Endothelial cell (in vitro differentiated cells): ENCODE measurements around the gene CHIT1. TPM values are rescaled to one million over a fixed set of nuclear protein-coding genes. Genes with fewer than 3 reads are reported as not detected.

Experiments
- DNase-seq: peaks from one replicate; pipeline ENCODE4 v3.0.0; 2021; ENCODE audit warnings: low spot score
- H3K27ac Mint-ChIP-seq: one replicate; pipeline ENCODE4 v1.8.0; 2021; ENCODE audit warnings: mixed read lengths, inconsistent platforms; ENCODE audit not compliant: unreplicated experiment
- H3K27me3 Mint-ChIP-seq: one replicate; pipeline ENCODE4 v1.8.0; 2021; ENCODE audit warnings: mild to moderate bottlenecking, moderate library complexity, mixed read lengths, inconsistent platforms; ENCODE audit not compliant: unreplicated experiment
- H3K36me3 Mint-ChIP-seq: one replicate; pipeline ENCODE4 v1.8.0; 2021; ENCODE audit warnings: mild to moderate bottlenecking, low read depth, mixed read lengths, inconsistent platforms; ENCODE audit not compliant: unreplicated experiment
- H3K4me1 Mint-ChIP-seq: one replicate; pipeline ENCODE4 v1.8.0; 2021; ENCODE audit warnings: mild to moderate bottlenecking, mixed read lengths, inconsistent platforms; ENCODE audit not compliant: unreplicated experiment
- H3K4me3 Mint-ChIP-seq: one replicate; pipeline ENCODE4 v1.8.0; 2021; ENCODE audit warnings: mild to moderate bottlenecking, mixed read lengths, inconsistent platforms; ENCODE audit not compliant: unreplicated experiment
- H3K9me3 Mint-ChIP-seq: one replicate; pipeline ENCODE4 v1.8.0; 2021; ENCODE audit warnings: mixed read lengths, inconsistent platforms; ENCODE audit not compliant: unreplicated experiment
- long read RNA-seq: library from polyadenylated mRNA; unstranded; transcript quantifications from one replicate; pipeline ENCODE4 v2.0.0, GENCODE V29; 2020; ENCODE audit not compliant: unreplicated experiment
- total RNA-seq: library from RNA; stranded (reverse); fragmentation: NEBNext Ultra II Directional; extraction: Animal tissue kit (Norgen Biotek cat#: 25700); gene quantifications from one replicate; pipeline ENCODE4 v1.2.1, GENCODE V29; 2021; ENCODE audit not compliant: unreplicated experiment
- TF ChIP-seq, protein P1 (sequence below): fragments of 200-600 bp; sonication (generic); IDR thresholded peaks from one replicate; pipeline ENCODE4 v1.5.0; 2021; ENCODE audit warnings: antibody characterized with exemption; ENCODE audit not compliant: unreplicated experiment

CHIT1 gene
- not detected for total RNA-seq
- long read RNA-seq, result 0 reads

DNA sequence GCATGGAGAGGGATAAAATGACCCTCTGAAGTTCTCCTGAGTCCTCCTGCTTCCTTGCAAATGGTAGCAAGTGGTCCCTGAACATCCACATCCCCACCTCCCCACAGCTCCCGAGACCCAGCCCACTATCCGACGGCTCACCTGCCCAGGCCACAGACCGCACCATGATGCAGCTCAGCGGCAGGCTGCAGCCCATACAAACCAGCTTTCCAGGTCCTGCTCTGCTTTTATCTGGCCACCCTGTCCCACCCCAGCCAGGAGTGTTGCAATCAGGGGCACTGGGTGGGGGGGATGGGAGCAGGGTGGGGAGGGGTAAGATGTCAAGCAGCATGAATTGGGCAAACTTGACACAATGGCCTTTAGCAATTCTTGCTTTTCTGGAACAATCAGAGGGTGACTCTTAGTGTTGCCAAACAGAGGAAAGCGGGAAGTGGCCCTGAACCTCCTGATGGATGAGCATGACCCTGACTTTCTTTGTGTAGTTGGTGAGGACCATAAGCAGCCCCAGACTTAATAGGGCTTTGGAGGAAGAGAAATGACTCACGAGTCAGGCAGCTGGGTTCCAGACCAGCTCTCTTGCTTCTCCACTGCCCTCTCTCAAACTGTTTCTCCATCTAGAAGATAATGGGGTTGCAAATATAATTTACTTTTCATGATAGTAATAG lies at the start of gene CHIT1:
CHIT1 (minus strand) TSS at position 203 of the 665 bp plus-strand sequence; CDS start at position 166, 37 bp downstream.
- Mint-ChIP-seq H3K4me1 (peaks cover 9% of the 10 kb centered on the region), H3K4me3 (no peak within 1 kb of the TSS), H3K9me3 (peaks cover 9% of the 10 kb centered on the region), H3K36me3 (peaks cover 8% of the 10 kb centered on the region), H3K27me3 (peaks cover 4% of the 10 kb centered on the region), H3K27ac (no peak within 1 kb of the TSS)
- no peak for DNase-seq
- TF ChIP-seq, protein P1, sequence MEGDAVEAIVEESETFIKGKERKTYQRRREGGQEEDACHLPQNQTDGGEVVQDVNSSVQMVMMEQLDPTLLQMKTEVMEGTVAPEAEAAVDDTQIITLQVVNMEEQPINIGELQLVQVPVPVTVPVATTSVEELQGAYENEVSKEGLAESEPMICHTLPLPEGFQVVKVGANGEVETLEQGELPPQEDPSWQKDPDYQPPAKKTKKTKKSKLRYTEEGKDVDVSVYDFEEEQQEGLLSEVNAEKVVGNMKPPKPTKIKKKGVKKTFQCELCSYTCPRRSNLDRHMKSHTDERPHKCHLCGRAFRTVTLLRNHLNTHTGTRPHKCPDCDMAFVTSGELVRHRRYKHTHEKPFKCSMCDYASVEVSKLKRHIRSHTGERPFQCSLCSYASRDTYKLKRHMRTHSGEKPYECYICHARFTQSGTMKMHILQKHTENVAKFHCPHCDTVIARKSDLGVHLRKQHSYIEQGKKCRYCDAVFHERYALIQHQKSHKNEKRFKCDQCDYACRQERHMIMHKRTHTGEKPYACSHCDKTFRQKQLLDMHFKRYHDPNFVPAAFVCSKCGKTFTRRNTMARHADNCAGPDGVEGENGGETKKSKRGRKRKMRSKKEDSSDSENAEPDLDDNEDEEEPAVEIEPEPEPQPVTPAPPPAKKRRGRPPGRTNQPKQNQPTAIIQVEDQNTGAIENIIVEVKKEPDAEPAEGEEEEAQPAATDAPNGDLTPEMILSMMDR, result no peak

DNA sequence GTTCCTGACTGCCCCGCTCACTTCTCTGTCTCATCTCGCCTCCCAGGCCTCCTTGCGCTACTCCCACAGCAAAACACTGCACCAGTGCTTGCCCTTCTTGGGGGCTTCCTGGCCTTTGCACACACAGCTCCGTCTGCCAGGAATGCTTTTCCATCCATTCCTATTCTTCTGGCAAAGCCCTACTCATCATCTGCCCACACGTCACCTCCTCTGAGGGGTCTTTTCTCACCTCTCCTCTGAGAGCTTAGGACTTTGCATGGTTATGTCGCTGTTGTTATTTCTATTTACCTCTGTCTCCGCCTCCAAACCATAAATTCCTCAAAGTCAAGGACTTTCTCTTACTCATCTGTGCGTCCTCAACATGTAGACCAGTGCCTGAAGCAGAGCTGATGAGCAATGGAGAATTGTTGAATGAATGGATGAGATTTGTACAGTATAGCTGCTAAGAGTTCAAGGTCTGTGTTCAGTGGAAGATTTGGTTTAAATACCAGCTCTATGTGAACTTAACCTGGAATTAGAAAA lies 49.5 kb upstream of the CHIT1 start:
- H3K4me1 Mint-ChIP-seq, result peaks cover 17% of the 10 kb centered on the region
- H3K27me3 Mint-ChIP-seq, result peaks cover 8% of the 10 kb centered on the region
- DNase-seq, result no peak
- H3K36me3 Mint-ChIP-seq, result peaks cover 3% of the 10 kb centered on the region
- TF ChIP-seq, protein P1, result no peak
- H3K27ac Mint-ChIP-seq, result no peak overlapping the region
- no peak overlapping the region for H3K4me3 Mint-ChIP-seq
- H3K9me3 Mint-ChIP-seq, result no peaks in the 10 kb centered on the region

DNA sequence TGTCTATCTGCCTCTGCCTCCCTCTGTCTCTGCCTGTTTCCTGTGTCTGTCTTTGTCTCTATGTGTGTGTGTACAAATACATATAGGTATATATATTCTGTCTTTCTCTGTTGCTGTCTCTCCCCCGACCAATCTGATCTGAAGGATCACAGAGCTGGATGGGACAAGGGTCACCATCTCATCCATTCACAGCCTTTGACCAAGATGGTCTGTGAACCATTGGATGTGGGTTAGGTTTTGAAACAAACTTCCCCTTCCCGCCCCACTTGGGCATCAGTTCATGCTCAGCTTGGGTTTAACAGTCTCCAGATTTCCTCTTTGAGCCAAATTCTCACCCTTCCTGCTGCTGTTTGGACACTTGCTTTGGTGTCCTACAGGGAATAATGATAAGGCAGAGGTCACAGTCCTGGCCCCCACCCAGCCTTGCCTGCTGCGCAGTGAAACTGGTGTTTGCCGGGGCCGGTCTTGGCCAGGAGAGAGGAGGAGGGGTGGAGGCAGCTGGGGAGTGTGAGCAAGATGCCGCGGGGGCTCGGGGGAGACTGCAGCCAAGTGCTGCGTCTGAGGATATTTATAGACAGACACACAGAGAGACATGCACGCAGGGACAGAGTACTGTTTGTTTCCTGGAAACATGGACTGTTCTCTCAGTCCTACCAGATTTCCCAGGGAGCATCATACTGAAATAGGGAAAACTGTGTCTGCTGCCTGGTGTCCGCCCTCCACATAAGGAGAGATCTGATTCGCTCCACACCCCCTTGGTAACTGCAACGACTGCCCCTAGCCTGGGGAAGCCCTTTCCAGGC lies 48.8 kb upstream of the CHIT1 start:
- H3K9me3 Mint-ChIP-seq, result no peaks in the 10 kb centered on the region
- no peak for DNase-seq
- H3K4me3 Mint-ChIP-seq, result no peak overlapping the region
- peaks cover 17% of the 10 kb centered on the region for H3K4me1 Mint-ChIP-seq
- H3K27me3 Mint-ChIP-seq, result peaks cover 8% of the 10 kb centered on the region
- peaks cover 3% of the 10 kb centered on the region for H3K36me3 Mint-ChIP-seq
- TF ChIP-seq, protein P1, result no peak
- no peak overlapping the region for H3K27ac Mint-ChIP-seq

DNA sequence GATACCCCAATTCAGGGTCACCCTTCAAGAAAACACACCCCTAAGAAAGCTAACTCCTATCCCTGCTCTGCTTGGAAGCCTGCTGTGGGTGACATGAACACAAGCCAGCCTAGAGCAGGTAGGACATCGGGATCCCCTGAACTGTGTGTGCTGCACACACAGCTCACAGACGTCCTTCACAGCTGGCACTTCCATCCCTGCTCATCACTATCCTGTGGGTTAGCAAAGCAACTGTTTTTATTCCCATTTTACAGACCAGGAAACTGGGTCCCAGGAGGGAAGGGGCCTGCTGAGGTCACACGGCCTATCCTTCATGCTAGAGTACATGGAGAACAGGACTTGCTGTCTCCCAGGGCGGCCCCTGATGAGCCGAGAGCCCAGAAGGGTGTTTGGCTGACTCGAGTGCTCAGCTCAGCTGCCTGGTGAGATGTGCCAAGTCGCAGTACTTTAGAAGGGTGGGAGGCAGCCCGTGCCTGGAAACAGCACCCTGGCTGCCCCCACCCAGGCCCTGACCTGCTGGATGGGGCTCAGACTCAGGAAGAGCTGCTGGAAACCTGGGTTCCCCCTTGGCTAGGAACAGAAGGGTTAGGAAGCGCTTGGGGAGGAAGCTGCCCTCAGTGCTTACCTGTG lies 47.6 kb upstream of the CHIT1 start:
- no peak for DNase-seq
- TF ChIP-seq, protein P1, result no peak
- peaks cover 8% of the 10 kb centered on the region for H3K27me3 Mint-ChIP-seq
- H3K4me1 Mint-ChIP-seq, result peaks cover 14% of the 10 kb centered on the region
- H3K4me3 Mint-ChIP-seq, result no peak overlapping the region
- H3K9me3 Mint-ChIP-seq, result no peaks in the 10 kb centered on the region
- H3K36me3 Mint-ChIP-seq, result peaks cover 3% of the 10 kb centered on the region
- no peak overlapping the region for H3K27ac Mint-ChIP-seq
